GM20000 (cell line): ENCODE results near the gene MON2.
A peak's percentile ranks its signal among the peaks of the same experiment; 100 is the strongest.

Experiments used
- DNase-seq: peaks from one replicate; pipeline ENCODE4 v3.0.0; 2012; ENCODE audit warnings: low spot score
- CTCF ChIP-seq: IDR thresholded peaks from 2 replicates; pipeline ENCODE4 v1.5.1; 2012; ENCODE audit warnings: mild to moderate bottlenecking, control low read depth; ENCODE audit errors: extremely low read depth, missing control alignments

MON2 gene

GRCh38 chr12:62640910-62641448, 174.4 kb downstream of the MON2 start:
- DNase-seq = peak; percentile 73
- no peak for TF ChIP-seq CTCF

- no peak for DNase-seq
- TF ChIP-seq CTCF = no peak
Observed at GRCh38 chr12:62642486-62642885, 175.9 kb downstream of the MON2 start.

- no peak for TF ChIP-seq CTCF
Observed at GRCh38 chr12:62643486-62643885, 176.9 kb downstream of the MON2 start.

GRCh38 chr12:62646566-62646965, 179.9 kb downstream of the MON2 start:
- no peak for DNase-seq
- TF ChIP-seq CTCF = no peak

More at GRCh38 chr12:62643486-62643885, 176.9 kb downstream of the MON2 start:
- no peak for DNase-seq

GRCh38 chr12:62647586-62647985, 181.0 kb downstream of the MON2 start:
- no peak for DNase-seq
- no peak for TF ChIP-seq CTCF

GRCh38 chr12:62649412-62650138, 182.9 kb downstream of the MON2 start:
- no peak for DNase-seq
- no peak for TF ChIP-seq CTCF
